ENCODE results near the gene ANKRD35.
"Not testable (repeated sequence)": the region's sequence is repeated elsewhere in the genome, so short reads cannot be mapped to it uniquely, and the experiment has no call there.

Gene ANKRD35, protein sequence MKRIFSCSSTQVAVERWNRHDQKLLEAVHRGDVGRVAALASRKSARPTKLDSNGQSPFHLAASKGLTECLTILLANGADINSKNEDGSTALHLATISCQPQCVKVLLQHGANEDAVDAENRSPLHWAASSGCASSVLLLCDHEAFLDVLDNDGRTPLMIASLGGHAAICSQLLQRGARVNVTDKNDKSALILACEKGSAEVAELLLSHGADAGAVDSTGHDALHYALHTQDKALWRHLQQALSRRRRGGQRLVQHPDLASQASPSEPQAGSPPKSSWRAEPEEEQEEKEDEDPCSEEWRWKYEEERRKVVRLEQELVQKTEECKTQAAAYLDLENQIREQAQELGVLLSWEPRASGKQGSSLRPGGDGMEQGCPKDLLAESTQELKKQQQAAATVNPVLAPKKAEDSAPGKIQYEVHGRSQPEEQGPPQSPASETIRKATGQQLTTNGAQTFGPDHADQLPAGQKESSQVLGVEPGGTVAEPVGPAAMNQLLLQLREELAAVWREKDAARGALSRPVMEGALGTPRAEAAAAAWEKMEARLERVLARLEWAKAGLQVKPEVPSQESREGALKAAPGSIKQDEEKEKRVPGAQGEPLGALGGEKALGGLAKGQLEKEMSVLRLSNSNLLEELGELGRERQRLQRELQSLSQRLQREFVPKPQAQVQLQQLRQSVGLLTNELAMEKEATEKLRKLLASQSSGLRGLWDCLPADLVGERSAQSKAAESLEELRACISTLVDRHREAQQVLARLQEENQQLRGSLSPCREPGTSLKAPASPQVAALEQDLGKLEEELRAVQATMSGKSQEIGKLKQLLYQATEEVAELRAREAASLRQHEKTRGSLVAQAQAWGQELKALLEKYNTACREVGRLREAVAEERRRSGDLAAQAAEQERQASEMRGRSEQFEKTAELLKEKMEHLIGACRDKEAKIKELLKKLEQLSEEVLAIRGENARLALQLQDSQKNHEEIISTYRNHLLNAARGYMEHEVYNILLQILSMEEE

DNA sequence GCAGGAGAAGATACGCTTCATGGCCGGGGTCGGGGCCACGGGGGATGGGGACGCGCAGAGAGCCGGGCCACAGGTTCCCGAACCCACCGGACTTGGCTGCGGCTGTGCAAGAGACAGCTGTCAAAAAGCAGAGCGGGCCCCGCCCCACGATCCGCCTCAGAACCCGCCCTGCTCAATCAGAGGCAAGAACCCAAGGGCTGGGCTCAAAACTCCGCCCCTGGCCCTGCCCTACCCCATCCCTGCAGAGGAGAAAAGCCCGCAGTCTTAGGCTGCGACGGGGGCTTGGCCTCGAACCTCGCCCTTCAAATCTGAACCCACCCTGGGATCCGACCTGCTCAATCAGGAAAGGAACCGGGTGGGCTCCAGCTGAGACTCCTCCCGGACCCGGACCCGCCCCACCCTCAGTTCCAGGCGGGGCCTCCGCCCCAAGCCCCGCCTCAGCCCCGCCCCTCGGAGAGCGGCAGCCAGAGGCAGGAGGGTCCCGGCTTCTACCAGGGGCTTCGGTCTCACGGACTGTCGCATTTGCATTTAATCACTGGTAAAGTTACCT, at the start of gene ANKRD35:
ANKRD35 (minus strand) TSS at position 129 of the 550 bp plus-strand sequence; CDS start at position 21, 108 bp downstream.
- Histone ChIP-seq H3K9me3 (ENCODE audit: control insufficient read depth in 1 of 2, low read length in 2 of 2) (no peaks in the 10 kb centered on the region), H3K27me3 (ENCODE audit: control insufficient read depth in 1 of 2, insufficient read depth in 2 of 2, low read length in 2 of 2) (peaks cover 10 to 18% of the 10 kb centered on the region in 2 donors), H3K36me3 (ENCODE audit: control insufficient read depth in 1 of 2, insufficient read depth in 2 of 2, low read length in 2 of 2) (no peaks in the 10 kb centered on the region), H3K4me3 (ENCODE audit: low read depth in 1 of 2, low read length in 2 of 2) (peak within 1 kb of the TSS; percentile 76 to 81), H3K9ac (ENCODE audit: low read depth in 1 of 2, low read length in 2 of 2) (no peak within 1 kb of the TSS), H3K27ac (ENCODE audit: low read depth, low read length) (no peak within 1 kb of the TSS), H3K4me1 (ENCODE audit: control insufficient read depth in 1 of 2, insufficient read depth in 2 of 2, low read length in 2 of 2) (peaks cover 9 to 12% of the 10 kb centered on the region in 2 donors)

GRCh38 chr1:145932522-145933009, 46.9 kb upstream of the ANKRD35 start:
- peaks cover 11 to 12% of the 10 kb centered on the region in 2 donors for H3K4me1 ChIP-seq (ENCODE audit: control insufficient read depth in 1 of 2, insufficient read depth in 2 of 2, low read length in 2 of 2)
- not testable (repeated sequence) for H3K27me3 ChIP-seq (ENCODE audit: control insufficient read depth in 1 of 2, insufficient read depth in 2 of 2, low read length in 2 of 2); H3K4me3 ChIP-seq (ENCODE audit: low read depth in 1 of 2, low read length in 2 of 2); H3K36me3 ChIP-seq (ENCODE audit: control insufficient read depth in 1 of 2, insufficient read depth in 2 of 2, low read length in 2 of 2); H3K9me3 ChIP-seq (ENCODE audit: control insufficient read depth in 1 of 2, low read length in 2 of 2); H3K9ac ChIP-seq (ENCODE audit: low read depth in 1 of 2, low read length in 2 of 2); H3K27ac ChIP-seq (ENCODE audit: low read depth, low read length)

GRCh38 chr1:145927916-145928643, 42.4 kb upstream of the ANKRD35 start:
- Histone ChIP-seq H3K4me3 (ENCODE audit: low read depth in 1 of 2, low read length in 2 of 2) (peak overlapping the region; percentile 75 to 92), H3K27ac (ENCODE audit: low read depth, low read length) (peak overlapping the region; percentile 68), H3K36me3 (ENCODE audit: control insufficient read depth in 1 of 2, insufficient read depth in 2 of 2, low read length in 2 of 2) (peaks cover 0 to 8% of the 10 kb centered on the region in 2 donors), H3K27me3 (ENCODE audit: control insufficient read depth in 1 of 2, insufficient read depth in 2 of 2, low read length in 2 of 2) (no peaks in the 10 kb centered on the region), H3K9me3 (ENCODE audit: control insufficient read depth in 1 of 2, low read length in 2 of 2) (no peaks in the 10 kb centered on the region), H3K9ac (ENCODE audit: low read depth in 1 of 2, low read length in 2 of 2) (peak overlapping the region; percentile 71 to 88), H3K4me1 (ENCODE audit: control insufficient read depth in 1 of 2, insufficient read depth in 2 of 2, low read length in 2 of 2) (peaks cover 6 to 14% of the 10 kb centered on the region in 2 donors)

DNA sequence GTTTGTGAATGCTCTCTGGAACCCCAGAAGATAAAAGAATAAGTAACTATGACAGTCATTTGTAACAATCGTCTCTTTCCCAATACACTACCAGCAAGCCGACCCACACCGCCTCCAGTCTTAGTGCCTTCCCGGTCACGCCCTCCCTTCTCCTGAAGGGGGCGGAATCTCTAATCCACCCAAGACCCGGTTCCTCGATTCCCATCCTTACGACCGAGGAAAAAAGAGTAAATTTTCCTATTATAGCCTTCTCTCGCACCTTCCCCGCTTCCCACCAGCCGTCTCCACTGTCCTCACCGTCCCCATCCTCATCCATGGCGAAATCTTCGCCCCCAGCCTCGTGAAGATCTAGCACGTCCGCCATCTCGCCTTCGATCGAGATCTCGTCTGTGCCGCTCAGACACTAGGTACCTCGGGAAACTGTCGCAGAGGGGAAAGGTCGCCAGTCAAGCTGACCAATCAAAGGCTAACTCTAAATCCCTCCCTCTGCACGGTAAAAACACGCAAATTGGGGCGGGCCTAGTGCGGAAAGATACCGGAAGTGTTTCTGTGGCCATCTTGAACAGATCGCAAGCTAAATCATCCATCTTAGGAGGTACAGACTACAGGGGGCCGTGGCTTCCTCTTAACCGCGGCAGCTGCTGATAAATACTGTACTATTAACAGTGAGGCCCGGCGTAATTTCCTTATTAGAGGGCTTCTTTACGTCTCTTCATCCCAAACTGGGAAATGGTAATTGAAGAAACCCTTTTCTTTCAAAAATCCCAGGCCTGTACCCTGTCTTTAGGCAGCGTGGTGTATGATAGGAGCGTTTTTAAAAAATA, 41.6 kb upstream of the ANKRD35 start, which contains the start of gene RBM8A:
RBM8A (minus strand) TSS at position 422 of the 824 bp plus-strand sequence; CDS start at position 364, 58 bp downstream.
- Histone ChIP-seq H3K36me3 (ENCODE audit: control insufficient read depth in 1 of 2, insufficient read depth in 2 of 2, low read length in 2 of 2) (peaks cover 0 to 8% of the 10 kb centered on the region in 2 donors), H3K27ac (ENCODE audit: low read depth, low read length) (peak within 1 kb of the TSS; percentile 81), H3K27me3 (ENCODE audit: control insufficient read depth in 1 of 2, insufficient read depth in 2 of 2, low read length in 2 of 2) (no peaks in the 10 kb centered on the region), H3K9me3 (ENCODE audit: control insufficient read depth in 1 of 2, low read length in 2 of 2) (no peaks in the 10 kb centered on the region), H3K9ac (ENCODE audit: low read depth in 1 of 2, low read length in 2 of 2) (peak within 1 kb of the TSS; percentile 71 to 88), H3K4me3 (ENCODE audit: low read depth in 1 of 2, low read length in 2 of 2) (peak within 1 kb of the TSS; percentile 75 to 92), H3K4me1 (ENCODE audit: control insufficient read depth in 1 of 2, insufficient read depth in 2 of 2, low read length in 2 of 2) (peaks cover 6 to 14% of the 10 kb centered on the region in 2 donors)

GRCh38 chr1:145926686-145927062, 41.0 kb upstream of the ANKRD35 start:
- H3K36me3 ChIP-seq (ENCODE audit: control insufficient read depth in 1 of 2, insufficient read depth in 2 of 2, low read length in 2 of 2), result peaks cover 0 to 8% of the 10 kb centered on the region in 2 donors
- no peaks in the 10 kb centered on the region for H3K9me3 ChIP-seq (ENCODE audit: control insufficient read depth in 1 of 2, low read length in 2 of 2)
- peak overlapping the region; percentile 75 to 92 for H3K4me3 ChIP-seq (ENCODE audit: low read depth in 1 of 2, low read length in 2 of 2)
- peak overlapping the region; percentile 81 for H3K27ac ChIP-seq (ENCODE audit: low read depth, low read length)
- H3K4me1 ChIP-seq (ENCODE audit: control insufficient read depth in 1 of 2, insufficient read depth in 2 of 2, low read length in 2 of 2), result peaks cover 6 to 14% of the 10 kb centered on the region in 2 donors
- H3K9ac ChIP-seq (ENCODE audit: low read depth in 1 of 2, low read length in 2 of 2), result peak overlapping the region; percentile 71 to 88
- no peaks in the 10 kb centered on the region for H3K27me3 ChIP-seq (ENCODE audit: control insufficient read depth in 1 of 2, insufficient read depth in 2 of 2, low read length in 2 of 2)

DNA sequence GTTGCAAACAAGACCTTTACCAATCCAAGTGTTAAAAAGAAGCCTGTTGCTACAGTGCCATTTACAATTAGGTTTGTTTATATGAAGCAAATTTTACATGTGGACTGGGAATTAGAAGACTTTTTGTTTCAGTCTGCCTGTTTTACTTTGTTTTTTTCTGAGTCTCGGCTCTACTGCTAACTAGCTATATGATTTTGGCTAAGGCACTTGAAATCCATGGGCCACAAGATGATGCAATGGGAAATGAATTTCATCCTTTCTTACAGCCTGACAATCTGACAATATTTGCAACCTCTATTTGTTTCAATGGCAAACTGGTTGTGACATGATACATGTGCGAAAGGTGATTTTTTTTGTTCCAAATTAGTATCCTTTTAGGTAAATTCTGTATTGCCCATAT, 36.6 kb upstream of the ANKRD35 start:
- Histone ChIP-seq H3K27me3 (ENCODE audit: control insufficient read depth in 1 of 2, insufficient read depth in 2 of 2, low read length in 2 of 2) (no peaks in the 10 kb centered on the region), H3K9me3 (ENCODE audit: control insufficient read depth in 1 of 2, low read length in 2 of 2) (no peaks in the 10 kb centered on the region), H3K4me3 (ENCODE audit: low read depth in 1 of 2, low read length in 2 of 2) (no peak overlapping the region), H3K27ac (ENCODE audit: low read depth, low read length) (no peak overlapping the region), H3K36me3 (ENCODE audit: control insufficient read depth in 1 of 2, insufficient read depth in 2 of 2, low read length in 2 of 2) (peaks cover 0 to 8% of the 10 kb centered on the region in 2 donors), H3K9ac (ENCODE audit: low read depth in 1 of 2, low read length in 2 of 2) (no peak overlapping the region), H3K4me1 (ENCODE audit: control insufficient read depth in 1 of 2, insufficient read depth in 2 of 2, low read length in 2 of 2) (peaks cover 14 to 27% of the 10 kb centered on the region in 2 donors)

GRCh38 chr1:145920297-145920696, 34.6 kb upstream of the ANKRD35 start:
- not testable (repeated sequence) for H3K4me3 ChIP-seq (ENCODE audit: low read depth in 1 of 2, low read length in 2 of 2); H3K9me3 ChIP-seq (ENCODE audit: control insufficient read depth in 1 of 2, low read length in 2 of 2); H3K27ac ChIP-seq (ENCODE audit: low read depth, low read length); H3K27me3 ChIP-seq (ENCODE audit: control insufficient read depth in 1 of 2, insufficient read depth in 2 of 2, low read length in 2 of 2); H3K36me3 ChIP-seq (ENCODE audit: control insufficient read depth in 1 of 2, insufficient read depth in 2 of 2, low read length in 2 of 2); H3K9ac ChIP-seq (ENCODE audit: low read depth in 1 of 2, low read length in 2 of 2)
- peaks cover 12 to 19% of the 10 kb centered on the region in 2 donors for H3K4me1 ChIP-seq (ENCODE audit: control insufficient read depth in 1 of 2, insufficient read depth in 2 of 2, low read length in 2 of 2)

DNA sequence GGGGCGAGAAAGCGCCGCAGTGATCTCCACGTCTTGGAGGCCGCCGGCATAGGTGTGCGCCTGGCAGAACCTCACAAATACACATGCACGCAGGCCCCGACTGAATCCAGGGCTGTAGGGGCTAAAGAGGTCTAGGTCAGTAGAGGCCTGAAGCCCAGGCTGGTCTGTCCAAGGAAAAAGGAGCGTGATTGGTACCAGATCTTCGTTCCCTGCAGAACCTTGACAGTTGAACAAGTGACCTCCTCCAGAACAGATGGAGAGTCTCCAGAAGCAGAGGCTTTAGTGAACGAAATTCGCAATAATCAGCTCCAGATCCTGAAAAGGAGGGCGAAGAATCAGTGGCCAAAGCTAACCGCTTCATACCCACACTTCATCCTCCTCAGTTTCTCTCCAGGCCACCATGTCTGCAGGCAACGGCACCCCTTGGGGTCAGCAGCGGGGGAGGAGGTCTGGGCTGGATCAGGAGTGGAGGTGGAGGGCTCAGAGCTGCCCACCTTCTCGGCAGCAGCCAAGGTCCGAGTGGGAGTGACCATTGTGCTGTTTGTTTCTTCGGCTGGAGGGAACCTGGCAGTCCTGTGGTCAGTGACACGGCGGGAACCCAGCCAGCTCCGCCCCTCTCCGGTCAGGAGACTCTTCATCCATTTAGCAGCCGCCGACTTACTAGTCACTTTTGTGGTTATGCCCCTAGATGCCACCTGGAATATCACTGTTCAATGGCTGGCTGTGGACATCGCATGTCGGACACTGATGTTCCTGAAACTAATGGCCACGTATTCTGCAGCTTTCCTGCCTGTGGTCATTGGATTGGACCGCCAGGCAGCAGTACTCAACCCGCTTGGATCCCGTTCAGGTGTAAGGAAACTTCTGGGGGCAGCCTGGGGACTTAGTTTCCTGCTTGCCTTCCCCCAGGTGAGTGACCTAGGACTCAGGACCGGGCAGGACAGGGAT, 33.6 kb upstream of the ANKRD35 start:
- peak overlapping the region; percentile 85 for H3K27ac ChIP-seq (ENCODE audit: low read depth, low read length)
- no peaks in the 10 kb centered on the region for H3K27me3 ChIP-seq (ENCODE audit: control insufficient read depth in 1 of 2, insufficient read depth in 2 of 2, low read length in 2 of 2)
- peak overlapping the region; percentile 96 to 98 for H3K9ac ChIP-seq (ENCODE audit: low read depth in 1 of 2, low read length in 2 of 2)
- H3K9me3 ChIP-seq (ENCODE audit: control insufficient read depth in 1 of 2, low read length in 2 of 2), result no peaks in the 10 kb centered on the region
- H3K4me3 ChIP-seq (ENCODE audit: low read depth in 1 of 2, low read length in 2 of 2), result peak overlapping the region; percentile 98 to 100
- peaks cover 12 to 19% of the 10 kb centered on the region in 2 donors for H3K4me1 ChIP-seq (ENCODE audit: control insufficient read depth in 1 of 2, insufficient read depth in 2 of 2, low read length in 2 of 2)
- H3K36me3 ChIP-seq (ENCODE audit: control insufficient read depth in 1 of 2, insufficient read depth in 2 of 2, low read length in 2 of 2), result peaks cover 6 to 13% of the 10 kb centered on the region in 2 donors
